ENCODE results near the gene SLC41A2.

DNA sequence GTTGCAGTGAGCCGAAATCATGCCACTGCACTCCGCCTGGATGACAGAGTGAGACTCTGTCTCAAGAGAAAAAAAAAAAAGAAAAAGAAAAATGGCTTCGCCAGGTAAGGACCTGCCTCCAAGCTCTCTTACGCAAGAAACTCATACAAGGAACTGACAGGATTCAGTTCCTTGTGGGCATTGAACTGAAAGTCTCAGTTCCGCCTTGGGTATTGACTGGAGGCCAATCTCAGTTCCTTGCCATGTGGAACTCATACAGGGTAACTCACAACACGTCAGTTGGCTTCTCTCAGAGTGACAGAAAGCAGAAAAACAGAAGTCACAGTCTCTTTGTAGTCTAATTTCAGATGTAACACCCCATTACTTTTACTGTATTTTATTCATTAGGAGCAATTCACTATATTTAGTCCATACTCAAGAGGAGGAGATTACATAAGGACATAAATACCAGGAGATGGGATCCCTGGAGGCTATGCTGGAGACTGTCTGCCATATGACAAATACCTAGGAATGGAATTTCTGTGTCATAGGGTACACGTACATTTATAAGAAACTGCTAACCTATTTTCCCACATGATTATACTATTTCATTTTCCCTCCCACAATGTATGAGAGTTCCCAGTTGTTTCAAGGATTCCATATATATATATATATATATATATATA lies 16.7 kb upstream of the SLC41A2 start:
- TF ChIP-seq, protein P1, sequence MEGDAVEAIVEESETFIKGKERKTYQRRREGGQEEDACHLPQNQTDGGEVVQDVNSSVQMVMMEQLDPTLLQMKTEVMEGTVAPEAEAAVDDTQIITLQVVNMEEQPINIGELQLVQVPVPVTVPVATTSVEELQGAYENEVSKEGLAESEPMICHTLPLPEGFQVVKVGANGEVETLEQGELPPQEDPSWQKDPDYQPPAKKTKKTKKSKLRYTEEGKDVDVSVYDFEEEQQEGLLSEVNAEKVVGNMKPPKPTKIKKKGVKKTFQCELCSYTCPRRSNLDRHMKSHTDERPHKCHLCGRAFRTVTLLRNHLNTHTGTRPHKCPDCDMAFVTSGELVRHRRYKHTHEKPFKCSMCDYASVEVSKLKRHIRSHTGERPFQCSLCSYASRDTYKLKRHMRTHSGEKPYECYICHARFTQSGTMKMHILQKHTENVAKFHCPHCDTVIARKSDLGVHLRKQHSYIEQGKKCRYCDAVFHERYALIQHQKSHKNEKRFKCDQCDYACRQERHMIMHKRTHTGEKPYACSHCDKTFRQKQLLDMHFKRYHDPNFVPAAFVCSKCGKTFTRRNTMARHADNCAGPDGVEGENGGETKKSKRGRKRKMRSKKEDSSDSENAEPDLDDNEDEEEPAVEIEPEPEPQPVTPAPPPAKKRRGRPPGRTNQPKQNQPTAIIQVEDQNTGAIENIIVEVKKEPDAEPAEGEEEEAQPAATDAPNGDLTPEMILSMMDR (IDR thresholded peaks at IDR 0.05): no peak
- TF ChIP-seq POLR2A (IDR thresholded peaks at IDR 0.05): no peak

Data from testis (tissue), 2 donors.